Measurements from ENCODE around the gene C13orf42.

C13orf42 gene

DNA sequence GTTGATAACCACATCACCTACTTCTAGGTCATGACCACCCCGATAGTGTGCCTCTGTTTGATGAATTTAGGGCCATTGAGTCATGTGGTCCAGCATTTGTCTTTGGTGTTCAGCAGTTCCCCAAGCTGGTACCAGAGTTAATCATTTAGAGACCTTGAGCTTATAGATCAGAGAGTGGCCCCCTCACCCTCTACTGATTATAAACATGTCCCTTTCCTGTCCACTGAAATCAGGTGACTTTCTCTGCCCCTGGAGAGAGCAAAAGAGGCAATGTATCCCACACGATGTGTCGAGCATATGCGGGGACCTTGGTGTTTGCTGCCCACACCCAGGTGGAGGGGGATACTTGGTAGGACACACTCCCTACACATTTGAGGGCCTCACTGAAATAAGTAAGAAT lies 46.3 kb downstream of the C13orf42 start:
- no peak for DNase-seq

DNA sequence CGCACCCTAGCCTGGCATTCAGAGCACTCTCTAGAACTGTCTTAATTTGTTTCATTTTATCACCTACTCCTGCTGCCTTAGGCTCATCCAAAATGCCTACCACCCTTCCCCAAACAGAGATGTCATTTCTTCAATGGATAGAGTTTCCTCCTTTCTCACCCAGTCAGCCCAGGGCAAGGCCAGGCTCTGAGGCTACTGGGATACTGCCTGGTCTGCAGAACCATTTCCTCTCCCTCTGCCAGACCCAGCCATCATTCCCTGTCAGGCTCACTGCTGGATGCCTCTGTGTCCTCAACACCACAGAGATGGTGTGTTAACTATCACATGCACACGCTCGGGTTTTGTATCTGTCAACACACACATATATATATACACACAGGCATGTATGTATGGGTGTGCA lies 47.2 kb downstream of the C13orf42 start:
- DNase-seq = no peak

DNA sequence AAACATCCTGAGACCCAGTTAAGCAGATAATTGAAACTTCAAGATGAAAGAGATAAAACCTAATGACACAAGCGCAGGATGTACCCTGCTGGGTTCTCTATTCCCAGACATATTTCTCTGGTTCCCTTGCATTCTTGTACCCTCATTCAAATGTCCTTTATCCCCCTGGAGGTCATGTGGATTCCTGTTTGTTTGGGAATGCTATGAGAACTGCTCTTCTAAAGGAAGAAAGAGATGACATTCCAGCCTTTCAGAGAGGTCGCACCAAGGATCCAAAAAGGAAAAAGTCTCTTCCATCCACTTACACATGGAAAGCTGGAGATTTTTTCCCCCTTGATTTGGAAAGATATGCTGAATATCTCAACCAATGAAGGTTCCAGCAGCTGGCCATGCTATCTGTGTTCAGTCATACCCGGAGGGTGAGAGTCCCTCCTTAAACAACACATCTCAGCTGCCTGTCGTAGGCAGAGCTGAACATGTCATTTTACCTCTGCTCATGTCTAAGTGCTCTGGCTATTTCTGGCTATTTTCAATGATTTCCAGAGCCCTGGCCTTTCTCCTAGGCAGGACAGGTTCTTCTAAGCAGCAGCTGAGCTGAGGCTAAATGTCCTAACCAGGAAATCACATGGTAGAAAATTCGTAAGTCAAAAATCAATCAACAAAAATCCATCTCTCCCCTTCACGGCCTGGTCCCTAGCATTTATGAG lies 52.5 kb downstream of the C13orf42 start:
- no peak for DNase-seq

DNA sequence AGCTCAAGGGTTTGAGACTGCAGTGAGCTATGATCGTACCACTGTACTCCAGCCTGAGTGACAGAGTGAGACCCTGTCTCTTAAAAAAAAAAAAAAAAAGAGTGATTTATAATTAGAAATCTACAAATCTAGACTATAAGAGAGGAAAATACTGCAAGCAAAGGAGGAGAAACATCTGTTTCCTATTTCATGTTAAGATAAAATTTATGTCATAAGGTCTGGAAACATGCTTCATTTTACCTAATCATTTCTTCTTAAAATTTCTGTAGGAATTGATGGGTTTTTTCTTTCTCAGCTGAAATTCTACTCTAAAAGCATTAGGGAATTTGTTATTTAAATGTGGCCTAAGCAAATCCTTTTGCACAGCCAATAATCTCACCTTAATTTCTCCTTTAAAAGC lies 53.2 kb downstream of the C13orf42 start:
- DNase-seq = no peak

DNA sequence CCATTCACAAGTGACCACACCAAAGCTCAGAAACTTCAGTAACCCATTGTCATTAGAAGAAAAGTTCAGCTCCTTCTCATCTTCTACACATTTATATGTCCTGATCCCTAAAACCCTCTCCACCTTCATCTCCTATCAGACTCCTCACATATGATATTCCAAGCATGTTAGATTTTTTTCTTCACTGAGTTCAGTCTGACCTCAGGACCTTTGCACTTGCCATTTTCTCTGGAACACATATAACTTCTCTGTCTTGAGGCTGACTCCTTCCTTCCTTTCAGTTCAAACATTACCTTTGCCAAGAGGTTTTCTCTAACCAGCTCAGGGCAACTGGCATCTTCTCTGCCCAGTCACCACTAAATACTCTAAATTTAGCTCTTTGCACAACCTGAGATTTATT lies 54.1 kb downstream of the C13orf42 start:
- no peak for DNase-seq

DNA sequence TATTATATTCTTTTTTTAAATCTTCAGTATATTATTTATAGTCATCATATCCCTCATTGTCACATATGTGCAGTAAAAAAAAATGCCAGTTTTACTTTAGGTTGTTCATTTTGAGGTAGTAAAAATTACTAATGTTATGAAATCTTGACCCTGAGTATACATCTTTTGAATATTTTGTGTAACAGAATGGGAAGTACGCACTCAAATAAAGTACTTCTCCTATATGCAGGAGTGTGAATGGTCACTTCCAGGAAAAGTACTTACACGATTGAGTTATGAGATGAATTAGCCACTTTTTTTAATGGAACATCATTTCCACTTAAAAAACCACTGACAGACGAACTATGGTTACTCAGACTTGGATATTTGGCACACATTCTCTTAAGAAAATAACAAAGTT lies 58.5 kb downstream of the C13orf42 start:
- DNase-seq = no peak

DNA sequence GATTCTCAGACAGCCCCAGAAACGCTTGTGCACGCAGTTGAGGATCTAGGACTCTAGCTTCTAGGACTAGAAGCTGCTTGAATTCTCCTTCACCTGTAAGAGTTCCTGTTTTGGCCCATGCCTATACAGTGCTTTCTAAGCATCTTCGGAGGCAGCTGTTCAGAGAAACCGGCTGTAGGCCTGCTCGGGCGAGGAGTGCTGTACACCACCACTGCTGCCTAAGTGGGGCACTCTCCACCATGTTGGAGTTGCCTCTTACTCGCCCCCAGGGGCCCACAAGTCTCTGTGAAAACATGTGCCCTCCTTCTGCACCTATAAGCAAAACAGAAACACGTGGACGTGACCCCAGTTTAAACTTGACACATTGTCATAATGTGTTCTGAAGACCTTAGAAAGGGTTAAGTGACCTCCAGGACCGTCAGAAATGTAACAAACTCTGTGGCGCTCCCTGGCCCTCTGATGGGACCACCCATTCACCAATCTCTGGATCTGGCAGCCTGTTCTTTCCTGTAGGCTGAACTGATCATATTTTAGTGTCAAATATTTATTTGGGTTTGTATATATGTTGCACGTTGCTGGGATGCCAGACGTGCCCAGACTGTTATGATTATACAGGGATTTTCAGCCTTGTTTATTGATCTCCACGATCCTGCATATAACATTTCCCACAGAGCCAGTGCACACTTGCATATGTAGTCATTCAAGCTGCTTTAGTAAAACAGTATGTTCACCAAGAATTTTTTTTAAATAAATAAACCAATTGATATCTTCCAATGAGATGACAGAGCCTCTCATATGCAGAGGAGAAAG lies 60.8 kb downstream of the C13orf42 start:
- DNase-seq = no peak

DNA sequence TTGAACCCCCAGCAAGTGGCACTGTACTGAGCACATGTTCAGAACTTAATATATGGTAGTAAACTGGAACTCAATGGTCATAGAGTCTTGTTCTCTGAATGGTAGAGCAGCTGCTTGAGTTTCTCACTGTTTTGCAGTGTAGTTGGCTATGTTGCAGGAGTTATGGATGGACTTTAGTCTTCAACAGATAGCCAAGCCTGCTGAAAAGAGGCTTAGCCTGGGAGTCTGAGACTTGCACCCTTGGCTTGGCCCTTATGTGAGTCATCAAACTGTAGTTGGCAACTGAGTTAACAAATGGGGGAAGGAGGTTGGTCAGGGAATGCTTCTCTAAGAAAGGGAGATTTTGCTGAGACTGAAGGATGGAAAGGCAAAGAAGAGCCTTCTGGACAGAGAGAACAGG lies 62.5 kb downstream of the C13orf42 start:
- DNase-seq = no peak

DNA sequence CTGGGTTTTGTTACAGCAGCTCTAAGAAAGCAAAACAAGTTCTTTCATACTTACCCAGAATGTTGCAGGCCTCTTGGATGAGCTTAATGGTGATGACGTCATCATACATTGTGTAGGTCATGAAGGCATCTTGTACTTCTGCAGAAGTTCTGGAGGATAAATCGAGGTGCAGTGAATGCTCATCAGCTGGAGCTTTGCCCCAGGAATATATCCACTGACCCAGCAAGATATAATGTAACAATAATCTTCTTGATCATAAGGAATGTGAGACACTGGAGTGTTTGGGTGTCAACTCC lies 63.0 kb downstream of the C13orf42 start:
- DNase-seq = no peak

DNA sequence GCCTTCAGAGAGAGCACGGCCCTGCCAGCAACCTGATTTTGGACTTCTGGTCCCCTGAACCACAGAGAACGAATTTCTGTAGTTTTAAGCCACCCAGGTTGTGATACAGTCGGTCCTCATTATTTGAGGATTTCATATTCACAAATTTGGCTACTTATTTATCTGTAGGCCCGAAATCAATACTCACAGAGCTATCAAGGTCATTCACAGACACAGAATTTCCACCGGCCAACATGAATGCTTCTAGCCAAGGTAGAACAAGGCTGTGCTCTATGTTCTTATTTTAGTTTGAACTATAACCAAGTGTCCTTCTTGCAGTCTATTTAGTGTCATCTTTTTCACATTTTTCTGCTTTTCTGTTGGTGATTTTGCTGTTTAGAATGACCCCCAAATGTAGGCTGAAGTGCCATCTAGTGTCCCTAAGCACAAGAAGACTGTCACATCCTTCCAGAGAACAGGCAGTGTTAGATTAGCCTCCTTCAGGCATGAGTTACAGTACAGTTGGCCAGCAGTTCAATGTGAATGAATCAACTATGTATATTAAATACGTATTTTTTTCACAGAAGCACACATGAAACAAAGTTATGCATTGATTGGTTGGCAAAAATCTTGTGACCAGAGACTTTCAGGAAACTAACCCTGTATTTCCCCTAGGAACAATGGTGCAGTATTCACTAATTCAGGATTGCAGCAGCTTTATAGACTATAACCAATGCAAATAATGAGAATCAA lies 63.5 kb downstream of the C13orf42 start:
- no peak for DNase-seq

DNA sequence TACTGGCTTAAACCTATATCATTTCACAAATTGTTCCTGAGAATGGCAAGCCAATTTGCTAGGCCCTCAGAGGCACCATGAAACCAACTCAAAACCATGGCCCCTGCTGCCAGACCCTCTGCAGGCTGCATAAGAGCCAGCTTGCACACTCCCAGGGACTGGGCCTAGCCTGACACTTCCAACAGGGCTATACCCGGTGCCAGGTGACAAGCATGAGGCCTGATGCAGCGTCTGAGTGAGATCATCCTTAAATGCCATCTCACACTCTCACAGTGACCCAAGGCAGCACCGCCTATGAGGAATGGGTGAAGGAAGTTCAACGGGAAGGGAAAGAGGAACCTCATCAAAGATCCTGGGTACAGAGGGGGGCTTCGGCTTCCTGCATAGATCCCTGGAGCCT lies 65.6 kb downstream of the C13orf42 start:
- DNase-seq = no peak

DNA sequence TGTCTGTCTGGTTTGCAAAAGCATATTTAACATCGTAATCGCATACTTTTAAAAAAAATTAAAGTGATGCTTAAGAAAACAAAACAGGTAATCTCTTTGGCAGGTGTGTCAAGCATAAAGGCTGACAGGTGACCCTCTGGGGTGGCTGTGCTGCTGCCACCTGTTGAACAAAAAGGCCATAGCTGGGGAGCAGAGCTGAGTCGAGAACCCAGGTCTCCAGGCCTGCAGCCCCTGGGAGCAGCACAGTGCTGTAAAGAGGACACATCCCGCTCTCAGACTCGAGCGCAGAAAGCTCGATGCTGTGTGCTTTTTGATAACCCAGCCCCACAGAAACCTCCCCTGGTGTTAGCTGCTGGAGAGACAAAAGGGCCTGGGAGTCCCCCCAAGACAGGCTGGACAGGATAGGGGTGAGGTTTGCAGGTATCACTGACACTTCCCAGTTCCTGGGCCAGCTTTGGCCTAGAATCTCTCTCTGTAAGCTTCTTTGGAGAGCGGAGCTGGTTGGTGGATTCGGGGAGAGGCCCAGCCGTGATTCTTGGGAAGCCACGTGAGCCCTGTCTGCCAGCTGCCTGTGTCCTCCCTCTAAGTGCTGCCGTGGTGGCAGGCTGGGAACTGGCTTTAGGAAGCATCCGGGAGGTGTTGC lies 66.9 kb downstream of the C13orf42 start:
- no peak for DNase-seq

DNA sequence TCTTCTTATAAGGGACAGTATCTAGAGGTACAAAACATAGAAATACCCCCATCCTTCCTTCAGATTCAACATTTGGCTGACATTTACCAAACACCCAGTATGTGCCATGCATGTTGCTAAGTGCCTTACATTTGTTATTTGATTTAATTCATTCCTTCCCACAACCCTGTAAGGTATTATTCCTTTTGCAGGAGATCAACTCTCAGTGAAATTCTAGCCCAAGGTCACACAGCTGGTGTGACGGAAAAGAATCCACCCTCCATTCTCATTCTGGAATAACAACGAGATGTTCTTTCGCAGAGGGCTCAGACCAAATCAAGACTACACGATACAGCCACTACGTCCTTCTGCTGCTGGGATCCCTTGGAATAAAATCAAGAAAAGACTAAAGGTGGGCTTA lies 67.8 kb downstream of the C13orf42 start:
- no peak for DNase-seq

DNA sequence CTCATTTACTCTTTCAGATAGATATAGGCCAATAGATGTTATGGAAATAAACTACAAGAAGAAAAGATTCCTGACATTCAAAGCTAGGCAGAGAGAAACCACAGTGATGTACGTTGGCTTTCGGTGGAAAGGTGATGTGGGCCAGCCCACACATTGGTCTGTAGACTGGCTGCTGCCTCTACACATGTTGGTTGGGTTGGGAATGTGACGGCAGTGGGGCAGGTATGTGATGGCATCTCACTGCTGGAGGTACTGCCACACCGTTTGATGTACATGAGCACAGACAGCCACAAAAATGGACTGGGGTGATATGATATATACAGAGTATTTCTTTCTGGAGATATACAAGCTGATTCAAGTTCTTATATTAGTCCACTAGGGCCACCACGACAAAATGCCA lies 69.4 kb downstream of the C13orf42 start:
- DNase-seq = no peak

DNA sequence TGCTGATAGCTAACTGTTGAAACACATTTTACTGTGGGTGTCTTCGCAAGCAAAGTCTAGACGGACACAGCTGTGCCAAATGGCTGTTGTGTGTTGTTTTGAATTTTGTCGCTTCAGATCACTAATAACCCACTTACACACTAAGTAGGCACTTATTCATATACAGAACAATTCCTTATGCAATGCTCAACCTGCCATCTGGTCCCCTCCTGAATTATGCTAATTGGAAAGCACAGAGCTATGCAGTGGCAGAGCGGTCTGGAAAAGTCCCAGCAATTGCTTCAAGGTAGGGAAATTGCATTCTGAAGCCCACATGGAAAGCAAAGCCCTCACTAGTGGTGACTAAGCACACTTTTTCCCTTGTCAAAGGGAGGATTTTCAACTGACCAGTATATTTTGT lies 69.9 kb downstream of the C13orf42 start:
- no peak for DNase-seq

DNA sequence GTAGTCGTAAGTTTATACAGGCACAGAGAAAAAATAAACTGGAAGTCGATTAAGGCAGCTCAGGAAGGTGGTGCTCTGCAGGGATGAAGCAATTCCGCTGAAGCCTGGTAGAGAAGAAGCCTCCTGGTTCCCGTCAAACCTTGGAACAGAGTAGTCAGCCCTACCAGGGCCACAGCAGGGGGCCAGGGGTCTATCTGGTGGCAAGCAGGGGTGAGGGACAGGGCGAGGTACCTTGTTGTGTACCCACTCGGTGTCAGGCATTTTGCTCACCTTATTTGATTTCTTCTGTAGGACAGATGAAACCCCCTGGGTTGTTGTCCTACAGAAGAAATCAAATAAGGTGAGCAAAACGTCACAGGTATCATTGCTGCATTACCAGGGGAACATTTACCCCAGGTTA lies 70.6 kb downstream of the C13orf42 start:
- DNase-seq = no peak

DNA sequence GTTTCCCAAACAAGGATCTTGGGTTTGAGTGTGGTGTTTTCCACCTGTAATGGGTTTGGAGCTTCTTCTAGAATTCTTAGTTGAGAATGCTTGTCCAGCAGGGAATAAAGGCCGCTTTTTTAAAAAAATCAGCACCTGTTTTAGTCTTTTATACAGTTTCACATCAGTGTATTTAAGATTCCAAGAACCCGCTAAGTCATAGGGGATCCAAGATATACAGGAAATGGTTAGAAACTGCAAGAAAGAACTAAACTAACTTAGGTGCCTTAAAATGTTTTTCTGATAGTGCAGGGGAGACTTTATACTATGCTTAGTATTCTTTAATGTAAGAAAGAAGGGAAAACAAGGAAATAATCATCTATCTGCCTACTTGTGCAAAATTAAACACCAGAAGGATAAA lies 74.7 kb downstream of the C13orf42 start:
- no peak for DNase-seq

DNA sequence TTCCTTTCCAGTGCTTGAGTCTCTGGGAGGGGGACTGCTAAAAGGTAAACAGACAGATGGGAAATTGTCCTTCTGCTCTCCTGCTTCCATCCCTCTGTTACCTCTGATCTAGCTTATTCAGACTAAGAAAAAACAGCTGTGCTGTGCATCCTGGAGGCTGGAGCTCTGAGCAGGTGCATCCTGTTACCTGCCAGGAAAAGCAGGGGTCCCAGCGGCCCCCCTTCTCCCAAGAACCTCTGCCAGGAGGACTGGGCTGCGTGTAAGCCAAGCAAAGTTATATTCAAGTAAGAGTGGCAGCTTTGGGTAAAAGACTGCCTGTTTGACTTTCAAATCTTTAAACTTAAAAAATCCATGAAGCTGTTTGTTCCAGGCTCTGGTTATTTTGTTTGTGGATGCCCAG lies 75.1 kb downstream of the C13orf42 start:
- DNase-seq = no peak

DNA sequence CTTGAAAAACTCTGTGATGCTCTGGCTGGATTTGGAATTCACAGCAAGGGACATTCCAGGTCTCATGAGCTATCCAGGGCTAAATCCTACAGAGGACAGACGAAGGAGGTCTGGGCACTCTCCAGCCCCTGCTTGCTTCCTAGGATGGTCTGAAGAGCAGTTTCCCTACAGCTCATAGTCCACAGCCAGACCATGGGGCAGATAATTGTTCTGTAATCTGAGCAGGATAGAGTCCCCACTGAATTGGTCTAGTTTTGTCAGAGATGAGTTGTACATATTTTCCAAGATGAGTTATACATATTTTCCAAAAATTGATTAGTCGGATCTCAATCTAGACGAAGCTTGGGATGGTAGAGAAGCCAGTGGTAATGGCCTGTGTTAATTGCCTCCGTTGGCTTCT lies 75.6 kb downstream of the C13orf42 start:
- no peak for DNase-seq

DNA sequence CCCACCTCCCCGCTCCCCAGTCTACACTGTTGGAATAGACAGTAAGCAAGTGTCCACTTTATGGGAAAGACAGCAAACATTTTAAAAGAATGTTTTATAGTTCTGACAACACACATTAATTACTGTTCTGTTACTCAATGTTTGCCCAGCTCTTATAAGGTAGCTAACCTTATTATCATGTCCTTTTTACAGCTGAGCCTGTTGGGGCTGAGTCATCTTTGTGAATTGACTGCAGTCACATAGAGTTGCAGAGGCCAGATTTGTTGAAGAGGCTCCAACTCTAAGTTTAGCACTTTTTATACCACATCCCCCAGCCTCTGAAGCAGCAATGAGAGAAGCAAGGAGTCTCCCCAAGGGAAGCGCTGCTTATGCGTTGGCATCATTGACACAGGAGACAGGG lies 76.2 kb downstream of the C13orf42 start:
- DNase-seq = no peak

DNA sequence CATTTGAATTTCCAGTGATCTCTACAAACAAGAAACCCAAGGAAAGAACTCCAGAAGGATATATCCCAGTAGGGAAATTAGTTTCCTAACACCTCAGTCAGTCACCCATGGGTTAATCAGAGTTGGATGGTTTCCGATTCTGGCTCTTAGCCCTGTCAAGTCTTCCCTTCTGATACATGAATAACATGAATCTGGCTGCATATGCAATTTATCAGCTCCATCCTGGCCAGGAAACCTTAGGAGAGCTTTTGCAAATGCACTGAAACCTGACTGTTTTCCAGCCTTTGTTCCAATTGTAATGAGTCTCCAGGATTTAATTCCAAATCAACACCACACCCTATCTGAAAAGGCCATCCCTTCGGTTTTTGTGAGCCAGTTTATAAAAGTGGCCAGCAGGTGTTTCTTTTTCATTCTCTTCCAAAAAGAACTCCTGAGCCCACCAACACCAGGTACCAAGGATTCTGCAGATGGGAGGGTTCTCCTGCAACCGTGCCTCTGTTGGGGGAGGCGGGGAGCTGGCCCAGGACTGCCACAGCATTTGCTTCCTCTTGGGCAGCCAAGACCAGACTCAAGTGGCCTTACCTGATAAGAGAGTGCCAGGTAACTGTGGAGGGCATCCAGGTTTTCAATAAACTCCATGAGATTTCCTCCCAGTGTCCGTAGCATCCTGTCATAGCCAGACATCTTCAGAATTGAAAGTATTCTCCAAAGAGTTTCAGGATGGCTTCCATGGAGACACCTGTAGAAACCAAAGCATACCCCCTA lies 77.5 kb downstream of the C13orf42 start:
- DNase-seq = no peak

DNA sequence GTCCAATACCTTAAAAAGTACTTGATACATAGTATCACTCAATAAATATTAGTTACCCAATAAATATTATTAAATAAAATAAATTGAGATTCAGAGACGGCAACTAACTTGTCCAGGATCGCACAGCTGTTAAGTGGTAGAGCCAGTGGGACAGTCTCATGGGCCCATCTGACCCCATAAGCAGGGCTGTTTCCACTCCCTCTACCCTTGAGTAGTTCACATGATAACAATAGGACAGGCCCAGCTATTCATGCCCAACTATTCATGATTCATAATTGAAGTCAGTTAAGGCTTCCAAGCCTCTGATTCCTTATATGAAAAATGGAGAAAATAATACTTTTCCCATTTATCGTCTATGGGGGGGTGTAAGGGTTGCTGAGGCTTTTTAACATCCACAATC lies 78.2 kb downstream of the C13orf42 start:
- no peak for DNase-seq

Measured in NCI-H187 treated with DMSO at 0.1 percent for 48 hours (cell line).